Liver (tissue), 9 donors: ENCODE measurements around the gene POC1A. TPM values are rescaled to one million over a fixed set of nuclear protein-coding genes. Genes with fewer than 3 reads are reported as not detected.

Experiments
- DNase-seq: peaks from one replicate; pipeline ENCODE4 v3.0.0-alpha.2; 2017; ENCODE audit warnings: low spot score
- H3K27ac ChIP-seq, 2 donors: one replicate each; pipeline ENCODE4 v1.7.0; 2013; ENCODE audit warnings: inconsistent platforms in 2 of 2, low read length in 2 of 2, control low read depth in 1 of 2, low read depth in 1 of 2, mild to moderate bottlenecking in 1 of 2
- H3K27me3 ChIP-seq, 4 donors: one replicate each; pipeline versions ENCODE4 v1.6.1 to v1.7.0; 2013; ENCODE audit warnings: low read length in 3 of 4, inconsistent platforms in 1 of 4, mild to moderate bottlenecking in 1 of 4, moderate library complexity in 1 of 4; ENCODE audit not compliant: control insufficient read depth in 4 of 4, insufficient read depth in 4 of 4
- H3K36me3 ChIP-seq, 4 donors: one replicate each; pipeline versions ENCODE4 v1.6.1 to v1.7.0; 2013; ENCODE audit warnings: low read length in 3 of 4, mild to moderate bottlenecking in 3 of 4, low read depth in 1 of 4, moderate library complexity in 1 of 4; ENCODE audit not compliant: control insufficient read depth in 4 of 4, insufficient read depth in 3 of 4
- H3K4me1 ChIP-seq, 4 donors: one replicate each; pipeline versions ENCODE4 v1.6.1 to v1.7.0; 2013; ENCODE audit warnings: low read length in 3 of 4, mild to moderate bottlenecking in 3 of 4, moderate library complexity in 1 of 4; ENCODE audit not compliant: control insufficient read depth in 4 of 4, insufficient read depth in 4 of 4
- H3K4me3 ChIP-seq, 3 donors: one replicate each; pipeline versions ENCODE4 v1.6.1 to v1.7.0; 2013; ENCODE audit warnings: low read length in 3 of 3, control low read depth in 1 of 3, low read depth in 1 of 3, mild to moderate bottlenecking in 1 of 3
- H3K9ac ChIP-seq, 2 donors: one replicate each; pipeline ENCODE4 v1.7.0; 2013; ENCODE audit warnings: low read length in 2 of 2, mild to moderate bottlenecking in 2 of 2, moderate library complexity in 2 of 2, control low read depth in 1 of 2, low read depth in 1 of 2
- H3K9me3 ChIP-seq, 4 donors: one replicate each; pipeline versions ENCODE4 v1.6.1 to v1.7.0; 2013; ENCODE audit warnings: low read length in 3 of 4; ENCODE audit not compliant: control insufficient read depth in 4 of 4
- ATF3 ChIP-seq: IDR thresholded peaks from 2 replicates; pipeline ENCODE4 v1.6.1; 2016; ENCODE audit warnings: antibody characterized with exemption
- CTCF ChIP-seq: fragments of 150-350 bp; IDR thresholded peaks from 2 replicates; pipeline ENCODE4 v1.5.1; 2017; ENCODE audit warnings: improper control_type of control experiment, low read depth, low read length; ENCODE audit not compliant: missing input control
- EGR1 ChIP-seq, 2 donors: IDR thresholded peaks; 2 replicates each; pipeline ENCODE4 v1.6.1; 2016 to 2018; ENCODE audit warnings: antibody characterized with exemption in 2 of 2, low read depth in 2 of 2
- FOXA1 ChIP-seq: IDR thresholded peaks from 2 replicates; pipeline ENCODE4 v1.6.1; 2016; ENCODE audit warnings: antibody characterized with exemption
- FOXA2 ChIP-seq: IDR thresholded peaks from 2 replicates; pipeline ENCODE4 v1.6.1; 2016; ENCODE audit warnings: antibody characterized with exemption
- GABPA ChIP-seq, 2 donors: IDR thresholded peaks in 1 of 2; conservative IDR thresholded peaks in 1 of 2; 2 replicates each; pipeline ENCODE4 v1.6.1; 2016; ENCODE audit warnings: antibody characterized with exemption in 2 of 2, mild to moderate bottlenecking in 1 of 2, moderate library complexity in 1 of 2
- HNF4A ChIP-seq, 2 donors: conservative IDR thresholded peaks; 2 replicates each; pipeline ENCODE4 v1.6.1; 2016; ENCODE audit warnings: antibody characterized with exemption in 2 of 2, mild to moderate bottlenecking in 2 of 2
- HNF4G ChIP-seq: IDR thresholded peaks from 2 replicates; pipeline ENCODE4 v1.6.1; 2016; ENCODE audit warnings: antibody characterized with exemption
- JUND ChIP-seq, 2 donors: IDR thresholded peaks; 2 replicates each; pipeline ENCODE4 v1.6.1; 2016; ENCODE audit warnings: antibody characterized with exemption in 2 of 2
- MAX ChIP-seq: IDR thresholded peaks from 2 replicates; pipeline ENCODE4 v1.6.1; 2016; ENCODE audit warnings: antibody characterized with exemption
- NR2F2 ChIP-seq: IDR thresholded peaks from 2 replicates; pipeline ENCODE4 v1.6.1; 2016; ENCODE audit warnings: antibody characterized with exemption
- RAD21 ChIP-seq, 2 donors: IDR thresholded peaks; 2 replicates each; pipeline ENCODE4 v1.6.1; 2016; ENCODE audit warnings: antibody characterized with exemption in 2 of 2, mild to moderate bottlenecking in 2 of 2
- RXRA ChIP-seq, 2 donors: IDR thresholded peaks; 2 replicates each; pipeline ENCODE4 v1.6.1; 2017 to 2018; ENCODE audit warnings: antibody characterized with exemption in 2 of 2, mild to moderate bottlenecking in 1 of 2
- TAF1 ChIP-seq: conservative IDR thresholded peaks from 2 replicates; pipeline ENCODE4 v1.6.1; 2016; ENCODE audit warnings: antibody characterized with exemption, mild to moderate bottlenecking
- YY1 ChIP-seq: IDR thresholded peaks from 2 replicates; pipeline ENCODE4 v1.6.1; 2016; ENCODE audit warnings: antibody characterized with exemption, mild to moderate bottlenecking
- WGBS: extraction: QIAGEN DNeasy Blood & Tissue Kit; methylation state at CpG from one replicate; pipeline ENCODE4 v1.1.7; 2013; 5-methylcytosine and 5-hydroxymethylcytosine counted together
- polyA plus RNA-seq, 2 donors: library from polyadenylated mRNA; stranded (reverse) in 1 of 2; unstranded in 1 of 2; fragments of 200-250 nt in 1 of 2; fragments of >200 nt in 1 of 2; fragmentation: Nextera tagmentation in 1 of 2; extraction: Ambion mirVana in 1 of 2; gene quantifications; one replicate each; pipeline versions ENCODE4 v1.2.1 to v1.2.3, GENCODE V29; 2013 to 2015
- total RNA-seq, 2 donors: library from RNA; depleted of rRNA; stranded (reverse); fragments of >200 nt; gene quantifications; one replicate each; pipeline ENCODE4 v1.2.3, GENCODE V29; 2014
- TF ChIP-seq, protein P1 (sequence below): IDR thresholded peaks from 2 replicates; pipeline ENCODE4 v1.6.1; 2016; ENCODE audit warnings: antibody characterized with exemption
- donor health status: healthy.
- donor health status: healthy.
- donor health status: healthy.
- donor health status: healthy.
- donor health status: healthy.

Gene POC1A
- total and polyA plus RNA-seq, 4 donors, result 1.4 to 12.7 (median 4.8) TPM

GRCh38 chr3:52141751-52142150, 12.5 kb downstream of the POC1A start:
- H3K9me3 ChIP-seq, result no peaks in the 10 kb centered on the region
- no peak for DNase-seq
- H3K27ac ChIP-seq, result no peak overlapping the region
- no peaks in the 10 kb centered on the region for H3K27me3 ChIP-seq
- H3K9ac ChIP-seq, result no peak overlapping the region
- no peak overlapping the region for H3K4me3 ChIP-seq
- H3K36me3 ChIP-seq, result peaks cover 0 to 3% (median under 1%) of the 10 kb centered on the region in 4 donors
- WGBS, result 97% methylated on average over 7 of the region's 7 CpGs
- H3K4me1 ChIP-seq, result peaks cover 0 to 4% (median 0%) of the 10 kb centered on the region in 4 donors
- no peak for TF ChIP-seq NR2F2
- TF ChIP-seq, protein P1, sequence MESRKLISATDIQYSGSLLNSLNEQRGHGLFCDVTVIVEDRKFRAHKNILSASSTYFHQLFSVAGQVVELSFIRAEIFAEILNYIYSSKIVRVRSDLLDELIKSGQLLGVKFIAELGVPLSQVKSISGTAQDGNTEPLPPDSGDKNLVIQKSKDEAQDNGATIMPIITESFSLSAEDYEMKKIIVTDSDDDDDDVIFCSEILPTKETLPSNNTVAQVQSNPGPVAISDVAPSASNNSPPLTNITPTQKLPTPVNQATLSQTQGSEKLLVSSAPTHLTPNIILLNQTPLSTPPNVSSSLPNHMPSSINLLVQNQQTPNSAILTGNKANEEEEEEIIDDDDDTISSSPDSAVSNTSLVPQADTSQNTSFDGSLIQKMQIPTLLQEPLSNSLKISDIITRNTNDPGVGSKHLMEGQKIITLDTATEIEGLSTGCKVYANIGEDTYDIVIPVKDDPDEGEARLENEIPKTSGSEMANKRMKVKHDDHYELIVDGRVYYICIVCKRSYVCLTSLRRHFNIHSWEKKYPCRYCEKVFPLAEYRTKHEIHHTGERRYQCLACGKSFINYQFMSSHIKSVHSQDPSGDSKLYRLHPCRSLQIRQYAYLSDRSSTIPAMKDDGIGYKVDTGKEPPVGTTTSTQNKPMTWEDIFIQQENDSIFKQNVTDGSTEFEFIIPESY, result no peak
- no peak for TF ChIP-seq FOXA1

GRCh38 chr3:52140769-52141168, 13.5 kb downstream of the POC1A start:
- no peaks in the 10 kb centered on the region for H3K9me3 ChIP-seq
- 99% methylated on average over 5 of the region's 5 CpGs for WGBS
- peaks cover 0 to 4% (median 0%) of the 10 kb centered on the region in 4 donors for H3K4me1 ChIP-seq
- no peak overlapping the region for H3K9ac ChIP-seq
- no peak for DNase-seq
- no peaks in the 10 kb centered on the region for H3K36me3 ChIP-seq
- no peak overlapping the region for H3K4me3 ChIP-seq
- TF ChIP-seq RAD21 (IDR thresholded peaks at IDR 0.05) (no peak), HNF4G (no peak), ATF3 (no peak), FOXA1 (no peak), TAF1 (no peak), NR2F2 (no peak), GABPA (IDR thresholded peaks at IDR 0.05 in 1 of 2, conservative IDR thresholded peaks at IDR 0.05 in 1 of 2) (no peak), JUND (IDR thresholded peaks at IDR 0.05) (no peak), FOXA2 (no peak), RXRA (IDR thresholded peaks at IDR 0.05) (no peak), YY1 (no peak)
- H3K27me3 ChIP-seq, result no peaks in the 10 kb centered on the region
- H3K27ac ChIP-seq, result no peak overlapping the region

DNA sequence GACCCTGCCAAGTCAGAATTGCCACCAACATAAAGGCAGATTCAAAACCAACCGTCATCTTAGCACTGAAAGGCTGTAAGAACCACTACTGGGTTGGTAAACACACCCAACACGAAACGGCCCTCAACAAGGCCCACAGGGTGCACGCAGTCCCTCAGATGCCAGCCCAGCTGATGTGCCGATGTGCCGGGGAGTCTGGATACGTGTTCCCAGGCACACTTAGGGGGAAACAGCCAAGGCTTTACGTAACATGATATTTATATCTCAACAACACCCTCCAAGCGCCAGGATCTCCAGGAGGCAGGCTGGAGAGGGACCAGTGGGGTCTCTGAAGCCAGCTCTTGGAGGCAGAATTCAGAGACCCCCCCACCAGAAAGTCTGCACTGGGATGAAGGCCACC, 14.2 kb downstream of the POC1A start:
- peaks cover 0 to 4% (median 0%) of the 10 kb centered on the region in 4 donors for H3K4me1 ChIP-seq
- 96% methylated on average over 9 of the region's 9 CpGs for WGBS
- DNase-seq, result no peak

More for the DNA sequence above, 14.2 kb downstream of the POC1A start:
- Histone ChIP-seq H3K9ac (no peak overlapping the region), H3K27ac (no peak overlapping the region), H3K27me3 (no peaks in the 10 kb centered on the region), H3K4me3 (no peak overlapping the region), H3K36me3 (no peaks in the 10 kb centered on the region), H3K9me3 (no peaks in the 10 kb centered on the region)
- TF ChIP-seq HNF4G, result no peak
- TF ChIP-seq RAD21 (IDR thresholded peaks at IDR 0.05), result no peak
- TF ChIP-seq EGR1 (IDR thresholded peaks at IDR 0.05; ENCODE audit: low read depth in 2 of 2), result no peak
- no peak for TF ChIP-seq JUND (IDR thresholded peaks at IDR 0.05)
- TF ChIP-seq MAX, result no peak
- TF ChIP-seq FOXA1, result no peak
- no peak for TF ChIP-seq FOXA2
- no peak for TF ChIP-seq HNF4A (conservative IDR thresholded peaks at IDR 0.05)
- no peak for TF ChIP-seq NR2F2
- TF ChIP-seq CTCF, result no peak
- no peak for TF ChIP-seq RXRA (IDR thresholded peaks at IDR 0.05)
- TF ChIP-seq, protein P1, result no peak
